ENCODE data around the gene SNX7.

The SNX7 gene

GRCh38 chr1:98698625-98699024, 37.1 kb downstream of the SNX7 start:
- no peak for DNase-seq

GRCh38 chr1:98700228-98700627, 38.7 kb downstream of the SNX7 start:
- no peak for DNase-seq

- DNase-seq = no peak
These were observed 41.5 kb downstream of the SNX7 start for GRCh38 chr1:98702976-98703375.

GRCh38 chr1:98704474-98704873, 43.0 kb downstream of the SNX7 start:
- no peak for DNase-seq

- no peak for DNase-seq
These were observed 43.5 kb downstream of the SNX7 start for GRCh38 chr1:98704971-98705370.

- DNase-seq = no peak
These were observed 44.1 kb downstream of the SNX7 start for GRCh38 chr1:98705591-98705990.

GRCh38 chr1:98706173-98706843, 44.8 kb downstream of the SNX7 start:
- DNase-seq = no peak

GRCh38 chr1:98707556-98707955, 46.0 kb downstream of the SNX7 start:
- no peak for DNase-seq

GRCh38 chr1:98709906-98710305, 48.4 kb downstream of the SNX7 start:
- no peak for DNase-seq

- DNase-seq = no peak
These were observed 62.1 kb downstream of the SNX7 start for GRCh38 chr1:98723574-98723973.

GRCh38 chr1:98732985-98733781, 71.7 kb downstream of the SNX7 start:
- DNase-seq = no peak

- no peak for DNase-seq
These were observed 72.2 kb downstream of the SNX7 start for GRCh38 chr1:98733782-98734112.

- DNase-seq = no peak
These were observed 74.2 kb downstream of the SNX7 start for GRCh38 chr1:98735756-98736155.

- no peak for DNase-seq
These were observed 76.3 kb downstream of the SNX7 start for GRCh38 chr1:98737835-98738234.

- DNase-seq = no peak
These were observed 78.2 kb downstream of the SNX7 start for GRCh38 chr1:98739762-98740161.

GRCh38 chr1:98741164-98741563, 79.6 kb downstream of the SNX7 start:
- DNase-seq = no peak

GRCh38 chr1:98749152-98749756, 87.7 kb downstream of the SNX7 start:
- DNase-seq = peak; percentile 22

GRCh38 chr1:98754176-98754575, 92.7 kb downstream of the SNX7 start:
- DNase-seq = no peak

GRCh38 chr1:98761219-98761865, 99.8 kb downstream of the SNX7 start:
- peak; percentile 24 for DNase-seq

- DNase-seq = peak; percentile 21
These were observed 102.1 kb downstream of the SNX7 start for GRCh38 chr1:98763488-98764150.

- DNase-seq = no peak
These were observed 103.0 kb downstream of the SNX7 start for GRCh38 chr1:98764485-98764884.

- DNase-seq = peak; percentile 70
These were observed 104.7 kb downstream of the SNX7 start for GRCh38 chr1:98766255-98766654.

GRCh38 chr1:98769162-98769561, 107.6 kb downstream of the SNX7 start:
- no peak for DNase-seq
